CD4-positive, alpha-beta T cell treated with Interleukin-4 for 4 hours (primary cell): Measurements from ENCODE around the gene ADGRG1.

Experiments used
- DNase-seq: peaks from one replicate; pipeline ENCODE4 v3.0.0-alpha.2; 2020

ADGRG1 gene

GRCh38 chr16:57687363-57687929 is 59.0 kb downstream of the ADGRG1 start:
- no peak for DNase-seq

GRCh38 chr16:57688487-57688986 is 60.1 kb downstream of the ADGRG1 start:
- DNase-seq: no peak

DNA sequence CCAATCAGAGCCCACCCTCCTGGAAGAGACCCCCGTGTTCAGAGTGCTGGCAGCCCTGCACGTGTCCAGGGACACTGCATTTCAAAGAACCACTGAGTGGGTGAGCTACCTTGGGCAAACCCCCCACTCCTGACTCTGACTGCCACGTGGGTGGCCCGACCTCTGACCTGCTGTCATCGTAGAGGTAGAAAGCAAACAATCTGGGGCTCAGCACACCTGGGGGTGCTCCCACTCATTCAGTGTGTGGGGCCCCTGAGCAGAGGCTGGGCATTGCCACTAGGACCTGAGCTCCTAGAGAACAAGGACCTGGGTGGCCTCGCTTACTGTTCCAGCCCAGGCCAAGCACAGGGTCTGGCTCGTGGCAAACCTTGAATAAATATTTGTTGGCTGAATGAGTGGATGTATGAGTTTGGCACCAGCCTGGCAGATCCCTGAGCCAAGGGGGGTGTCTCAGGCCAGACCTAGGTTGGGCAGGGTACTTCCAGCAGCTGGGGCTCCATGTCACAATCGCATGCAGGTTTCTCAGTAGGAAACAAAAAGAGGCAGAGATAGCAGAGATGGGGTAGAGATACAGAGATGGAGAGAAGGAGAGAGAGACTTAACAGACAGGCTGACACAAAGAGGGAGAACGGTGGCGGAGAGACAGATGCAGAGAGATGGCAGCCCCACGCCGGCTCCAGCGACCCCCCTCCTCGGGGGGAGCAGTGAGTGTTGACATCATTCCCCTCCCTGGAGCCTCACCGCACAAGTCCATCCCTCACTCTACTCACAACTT is 60.7 kb downstream of the ADGRG1 start:
- DNase-seq: no peak

DNA sequence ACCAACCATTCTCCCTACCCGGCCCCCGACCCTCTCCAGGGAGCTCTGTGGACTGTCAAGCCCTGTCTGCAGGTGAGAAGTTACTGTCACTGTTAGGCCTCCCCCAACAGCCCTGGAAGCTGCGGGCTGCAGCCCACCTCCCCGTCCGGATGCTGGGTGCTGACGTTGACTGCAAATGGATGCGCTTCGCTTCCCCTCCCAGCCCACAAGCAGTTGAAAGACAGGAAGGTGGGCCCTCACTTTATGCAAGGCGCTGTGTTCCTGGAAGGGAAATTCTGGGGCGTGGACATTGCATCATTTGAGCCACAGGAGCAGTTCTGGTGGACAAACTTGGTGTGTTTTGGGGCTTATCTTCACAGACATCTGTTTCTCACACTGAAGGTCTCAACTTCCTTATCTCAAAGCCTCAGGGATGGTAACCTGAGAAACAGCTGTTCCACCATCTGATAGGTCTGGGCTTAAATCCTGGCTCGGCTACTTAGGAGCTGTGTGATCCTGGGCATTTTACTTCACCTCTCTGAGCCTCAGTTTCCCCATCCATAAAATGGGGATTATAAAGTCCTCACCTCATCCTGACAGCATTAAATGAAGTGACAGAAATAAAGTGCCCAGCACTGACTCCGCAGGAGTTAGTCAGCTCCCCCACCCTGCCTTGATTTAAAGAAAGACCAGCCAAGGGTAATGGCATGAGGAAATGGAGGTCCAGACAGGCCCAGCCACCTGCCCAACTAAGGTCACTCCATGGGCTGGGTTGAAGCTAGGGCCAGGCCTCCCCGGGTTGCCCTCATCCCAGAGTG is 61.5 kb downstream of the ADGRG1 start:
- peak; percentile 15 for DNase-seq

GRCh38 chr16:57690782-57691471 is 62.5 kb downstream of the ADGRG1 start:
- no peak for DNase-seq

DNA sequence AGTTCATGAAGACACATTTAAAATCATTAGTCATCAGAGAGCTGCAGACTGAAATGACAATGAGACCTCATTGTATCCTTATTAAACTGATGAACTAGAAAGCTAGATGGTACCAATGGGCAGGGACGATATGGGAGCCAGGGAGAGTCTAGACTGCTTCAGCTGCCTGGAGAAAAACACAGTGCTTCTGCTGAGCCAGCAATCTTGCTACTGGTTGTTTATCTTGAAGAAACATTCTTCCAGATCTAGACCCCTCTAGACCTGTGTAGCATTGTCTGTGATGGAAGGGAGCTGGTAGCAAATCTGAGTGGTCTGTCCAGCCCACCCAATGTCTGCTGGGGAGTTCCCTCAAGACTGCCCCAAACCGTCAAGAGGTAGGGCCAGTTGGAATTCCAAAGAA is 64.2 kb downstream of the ADGRG1 start:
- DNase-seq: no peak

DNA sequence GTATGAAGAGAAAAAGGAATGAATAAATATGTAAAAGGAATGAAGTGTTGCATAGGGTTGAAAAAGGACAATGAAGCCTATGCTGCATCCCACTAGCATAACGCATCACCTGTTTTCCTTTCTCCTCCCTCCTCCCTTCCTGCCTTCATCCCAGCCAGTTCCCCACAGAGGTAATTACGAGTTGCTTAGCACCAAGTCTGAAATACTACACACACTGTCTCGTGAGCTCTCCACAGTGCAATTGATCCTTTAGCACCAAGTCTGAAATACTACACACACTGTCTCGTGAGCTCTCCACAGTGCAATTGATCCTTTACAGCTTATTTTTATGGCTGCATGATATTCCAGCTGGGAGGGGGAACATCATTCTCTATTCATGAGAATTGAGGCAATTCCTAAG is 65.1 kb downstream of the ADGRG1 start:
- no peak for DNase-seq

DNA sequence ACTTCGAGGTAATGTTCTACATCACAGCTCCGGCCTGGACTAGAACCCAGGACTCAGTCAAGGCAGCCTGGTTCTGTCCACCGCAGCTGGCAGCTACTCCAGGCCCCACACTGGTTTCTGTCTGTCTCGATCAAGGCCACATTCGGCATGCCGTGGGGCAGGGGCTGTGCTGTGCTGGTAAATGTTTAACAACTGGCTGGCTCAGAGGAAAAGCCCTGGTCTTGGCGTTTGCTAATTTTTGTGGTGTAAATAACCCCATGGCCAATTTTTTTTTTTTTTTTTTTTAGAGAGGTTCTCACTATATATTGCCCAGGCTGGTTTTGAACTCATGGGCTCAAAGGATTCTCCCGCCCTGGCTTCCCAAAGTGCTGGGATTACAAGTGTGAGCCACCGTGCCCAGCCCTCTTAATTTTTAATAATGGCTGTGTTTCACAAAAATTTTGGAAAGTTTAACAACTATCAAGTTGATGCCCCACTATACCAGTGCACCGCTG is 65.8 kb downstream of the ADGRG1 start:
- DNase-seq: no peak

- peak; percentile 13 for DNase-seq
Observed at GRCh38 chr16:57694725-57695679, 66.6 kb downstream of the ADGRG1 start, which contains the start of gene DRC7. Gene DRC7, plus strand, starts transcription at chr16:57694806. Its CDS starts 3,144 bp downstream, at chr16:57697950.

GRCh38 chr16:57695680-57696069 is 67.2 kb downstream of the ADGRG1 start:
- DNase-seq: no peak

DNA sequence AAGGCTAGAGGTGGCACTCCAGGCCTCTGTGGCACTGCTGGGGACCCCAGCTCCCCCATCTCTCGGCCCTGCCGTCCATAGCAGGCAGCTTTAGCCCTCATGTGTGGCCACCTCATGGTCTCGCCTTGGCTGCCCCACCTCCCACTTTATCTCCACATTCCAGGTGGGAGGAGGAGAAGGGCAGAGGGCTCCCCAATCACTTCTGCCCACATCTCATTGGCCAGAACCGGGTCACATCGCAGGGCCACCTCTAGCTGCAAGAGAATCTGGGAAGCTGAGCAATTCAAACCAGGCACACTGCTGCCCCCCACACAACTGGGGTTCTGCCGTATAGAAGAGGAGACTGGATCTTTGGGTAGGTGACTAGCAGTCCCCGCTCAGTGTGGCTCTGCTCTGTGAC is 67.8 kb downstream of the ADGRG1 start:
- DNase-seq: no peak

- DNase-seq: no peak
Observed at GRCh38 chr16:57697896-57698537, 69.6 kb downstream of the ADGRG1 start.

GRCh38 chr16:57698812-57699405 is 70.5 kb downstream of the ADGRG1 start:
- no peak for DNase-seq

DNA sequence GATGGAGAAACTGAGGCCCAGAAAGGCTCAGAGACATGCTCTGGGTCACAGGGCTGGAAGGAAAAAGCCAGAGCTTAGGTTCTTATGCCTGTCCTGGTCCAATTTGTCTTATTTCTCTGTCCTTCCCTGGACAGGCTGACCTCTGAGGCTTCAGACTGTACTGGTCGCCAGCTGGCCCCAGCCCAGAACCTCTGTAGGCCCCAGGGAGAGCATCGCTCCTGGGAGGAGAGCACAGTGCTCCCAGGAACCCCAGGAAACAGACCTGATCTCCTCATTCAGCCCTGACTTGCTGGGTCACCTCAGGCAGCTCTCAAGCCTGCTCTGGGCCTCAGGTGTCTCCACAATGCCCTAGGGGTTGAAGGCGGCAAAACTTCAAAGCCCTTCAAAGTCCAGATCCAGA is 71.1 kb downstream of the ADGRG1 start:
- no peak for DNase-seq

DNA sequence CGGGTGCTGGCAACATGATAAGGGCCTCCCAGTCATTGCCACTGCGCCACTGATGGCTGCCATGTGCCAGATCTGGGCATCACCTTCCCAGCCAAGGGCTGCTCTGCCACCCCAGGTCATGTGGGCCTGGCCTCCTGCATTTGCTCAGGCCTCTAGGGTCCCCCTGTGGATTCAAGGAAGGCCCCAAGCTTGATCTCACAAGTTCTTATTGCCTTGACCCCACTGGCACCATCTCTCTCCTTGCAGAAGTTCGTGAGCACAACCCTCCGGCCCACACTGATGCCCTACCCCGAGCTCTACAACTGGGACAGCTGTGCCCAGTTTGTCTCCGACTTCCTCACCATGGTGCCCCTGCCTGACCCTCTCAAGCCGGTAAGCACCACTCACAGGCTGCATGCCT is 71.5 kb downstream of the ADGRG1 start:
- no peak for DNase-seq

GRCh38 chr16:57700781-57701551 is 72.5 kb downstream of the ADGRG1 start:
- DNase-seq: no peak

- DNase-seq: no peak
Observed at GRCh38 chr16:57701759-57702371, 73.4 kb downstream of the ADGRG1 start.

GRCh38 chr16:57703416-57704010 is 75.1 kb downstream of the ADGRG1 start:
- DNase-seq: no peak
